ENCODE data around the gene ZNF511.

DNA sequence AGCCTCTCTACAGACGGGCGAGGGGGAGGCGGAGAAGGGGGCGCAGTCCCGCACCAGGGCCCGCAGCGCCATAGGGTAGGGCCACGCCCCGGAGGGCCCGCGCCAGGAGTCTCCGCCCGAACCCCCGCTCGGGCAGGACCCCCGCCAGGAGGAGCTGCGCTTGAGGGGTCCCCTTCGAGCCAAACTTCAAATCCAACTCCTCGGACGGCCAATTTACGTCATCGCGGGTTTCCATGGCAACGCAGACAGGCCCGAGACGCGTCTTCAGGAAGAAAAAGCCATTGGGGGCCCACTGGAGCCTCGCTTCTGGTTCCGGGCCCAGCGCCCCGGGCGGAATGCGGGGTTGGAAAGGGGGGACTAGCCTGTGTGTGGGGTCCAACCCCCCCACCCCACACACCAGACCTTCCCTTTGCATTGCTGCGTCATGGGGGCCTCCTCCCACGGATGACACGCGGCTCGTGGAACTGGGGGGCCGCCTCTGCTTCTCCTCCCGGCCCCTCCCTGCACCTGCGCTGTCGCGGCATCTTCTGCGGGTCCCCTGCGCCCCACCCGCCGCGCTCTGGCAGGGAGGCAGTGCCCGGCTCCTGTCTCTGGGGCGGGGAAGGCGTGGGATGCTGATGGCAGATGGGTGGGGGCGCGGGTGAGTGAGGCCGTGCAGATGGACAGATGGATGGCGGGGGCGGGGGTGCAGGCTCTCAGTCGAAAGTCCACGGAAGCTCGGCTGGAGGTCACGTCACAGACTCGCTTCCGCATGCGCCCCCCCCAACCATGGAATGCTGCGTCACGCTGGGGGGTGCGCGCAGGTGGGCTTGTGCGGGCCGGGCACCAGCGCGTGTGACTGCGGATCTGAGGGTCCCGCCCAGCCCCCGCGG lies 26.8 kb downstream of the ZNF511 start:
- TF ChIP-seq, protein P1, sequence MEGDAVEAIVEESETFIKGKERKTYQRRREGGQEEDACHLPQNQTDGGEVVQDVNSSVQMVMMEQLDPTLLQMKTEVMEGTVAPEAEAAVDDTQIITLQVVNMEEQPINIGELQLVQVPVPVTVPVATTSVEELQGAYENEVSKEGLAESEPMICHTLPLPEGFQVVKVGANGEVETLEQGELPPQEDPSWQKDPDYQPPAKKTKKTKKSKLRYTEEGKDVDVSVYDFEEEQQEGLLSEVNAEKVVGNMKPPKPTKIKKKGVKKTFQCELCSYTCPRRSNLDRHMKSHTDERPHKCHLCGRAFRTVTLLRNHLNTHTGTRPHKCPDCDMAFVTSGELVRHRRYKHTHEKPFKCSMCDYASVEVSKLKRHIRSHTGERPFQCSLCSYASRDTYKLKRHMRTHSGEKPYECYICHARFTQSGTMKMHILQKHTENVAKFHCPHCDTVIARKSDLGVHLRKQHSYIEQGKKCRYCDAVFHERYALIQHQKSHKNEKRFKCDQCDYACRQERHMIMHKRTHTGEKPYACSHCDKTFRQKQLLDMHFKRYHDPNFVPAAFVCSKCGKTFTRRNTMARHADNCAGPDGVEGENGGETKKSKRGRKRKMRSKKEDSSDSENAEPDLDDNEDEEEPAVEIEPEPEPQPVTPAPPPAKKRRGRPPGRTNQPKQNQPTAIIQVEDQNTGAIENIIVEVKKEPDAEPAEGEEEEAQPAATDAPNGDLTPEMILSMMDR (IDR thresholded peaks at IDR 0.05; ENCODE audit: poor library complexity, severe bottlenecking): no peak
- TF ChIP-seq TAF1 (IDR thresholded peaks at IDR 0.05; ENCODE audit: low read depth) (no peak), SMC3 (conservative IDR thresholded peaks at IDR 0.05; ENCODE audit: poor library complexity) (no peak), EZH2 (IDR thresholded peaks at IDR 0.05; ENCODE audit: borderline replicate concordance, insufficient read depth, low read length, poor library complexity, severe bottlenecking) (no peak)
- TF ChIP-seq, protein P2, sequence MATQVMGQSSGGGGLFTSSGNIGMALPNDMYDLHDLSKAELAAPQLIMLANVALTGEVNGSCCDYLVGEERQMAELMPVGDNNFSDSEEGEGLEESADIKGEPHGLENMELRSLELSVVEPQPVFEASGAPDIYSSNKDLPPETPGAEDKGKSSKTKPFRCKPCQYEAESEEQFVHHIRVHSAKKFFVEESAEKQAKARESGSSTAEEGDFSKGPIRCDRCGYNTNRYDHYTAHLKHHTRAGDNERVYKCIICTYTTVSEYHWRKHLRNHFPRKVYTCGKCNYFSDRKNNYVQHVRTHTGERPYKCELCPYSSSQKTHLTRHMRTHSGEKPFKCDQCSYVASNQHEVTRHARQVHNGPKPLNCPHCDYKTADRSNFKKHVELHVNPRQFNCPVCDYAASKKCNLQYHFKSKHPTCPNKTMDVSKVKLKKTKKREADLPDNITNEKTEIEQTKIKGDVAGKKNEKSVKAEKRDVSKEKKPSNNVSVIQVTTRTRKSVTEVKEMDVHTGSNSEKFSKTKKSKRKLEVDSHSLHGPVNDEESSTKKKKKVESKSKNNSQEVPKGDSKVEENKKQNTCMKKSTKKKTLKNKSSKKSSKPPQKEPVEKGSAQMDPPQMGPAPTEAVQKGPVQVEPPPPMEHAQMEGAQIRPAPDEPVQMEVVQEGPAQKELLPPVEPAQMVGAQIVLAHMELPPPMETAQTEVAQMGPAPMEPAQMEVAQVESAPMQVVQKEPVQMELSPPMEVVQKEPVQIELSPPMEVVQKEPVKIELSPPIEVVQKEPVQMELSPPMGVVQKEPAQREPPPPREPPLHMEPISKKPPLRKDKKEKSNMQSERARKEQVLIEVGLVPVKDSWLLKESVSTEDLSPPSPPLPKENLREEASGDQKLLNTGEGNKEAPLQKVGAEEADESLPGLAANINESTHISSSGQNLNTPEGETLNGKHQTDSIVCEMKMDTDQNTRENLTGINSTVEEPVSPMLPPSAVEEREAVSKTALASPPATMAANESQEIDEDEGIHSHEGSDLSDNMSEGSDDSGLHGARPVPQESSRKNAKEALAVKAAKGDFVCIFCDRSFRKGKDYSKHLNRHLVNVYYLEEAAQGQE (IDR thresholded peaks at IDR 0.05; ENCODE audit: borderline replicate concordance): no peak

Data from neural cell (in vitro differentiated cells).